Endodermal cell (in vitro differentiated cells): ENCODE results near the gene TNFSF8. TPM values are rescaled to one million over a fixed set of nuclear protein-coding genes. Genes with fewer than 3 reads are reported as not detected.

Source experiments
- DNase-seq: peaks from one replicate; pipeline ENCODE4 v3.0.0-alpha.2; 2017
- H3K27ac ChIP-seq: 2 replicates; pipeline ENCODE4 v1.5.1; 2013; ENCODE audit warnings: mild to moderate bottlenecking, low read depth, low read length, moderate library complexity
- H3K27me3 ChIP-seq: 2 replicates; pipeline ENCODE4 v1.6.1; 2013; ENCODE audit warnings: mild to moderate bottlenecking, low read length, moderate library complexity; ENCODE audit not compliant: insufficient read depth, control insufficient read depth, poor library complexity, severe bottlenecking
- H3K36me3 ChIP-seq: 2 replicates; pipeline ENCODE4 v1.7.0; 2013; ENCODE audit warnings: mild to moderate bottlenecking, low read length, moderate library complexity; ENCODE audit not compliant: control insufficient read depth, insufficient read depth
- H3K4me1 ChIP-seq: one replicate; pipeline ENCODE4 v1.7.0; 2013; ENCODE audit warnings: low read length; ENCODE audit not compliant: control insufficient read depth, insufficient read depth
- H3K4me3 ChIP-seq: 2 replicates; pipeline ENCODE4 v1.5.1; 2013; ENCODE audit warnings: mild to moderate bottlenecking, low read length, moderate library complexity
- H3K9ac ChIP-seq: 2 replicates; pipeline ENCODE4 v1.6.1; 2013; ENCODE audit warnings: mild to moderate bottlenecking, low read length, moderate library complexity; ENCODE audit not compliant: poor library complexity, severe bottlenecking; ENCODE audit errors: extremely low read depth
- H3K9me3 ChIP-seq: 2 replicates; pipeline ENCODE4 v1.6.1; 2013; ENCODE audit warnings: mild to moderate bottlenecking, low read length, moderate library complexity; ENCODE audit not compliant: control insufficient read depth
- H3K27ac Mint-ChIP-seq: 2 replicates; pipeline ENCODE4 v1.8.0; 2020; ENCODE audit warnings: mixed read lengths
- H3K27me3 Mint-ChIP-seq: 2 replicates; pipeline ENCODE4 v1.8.0; 2021; ENCODE audit warnings: mild to moderate bottlenecking, mixed read lengths; ENCODE audit not compliant: insufficient read depth
- H3K36me3 Mint-ChIP-seq: 2 replicates; pipeline ENCODE4 v1.8.0; 2020; ENCODE audit warnings: low read depth, mixed read lengths
- H3K4me1 Mint-ChIP-seq: 2 replicates; pipeline ENCODE4 v1.8.0; 2020; ENCODE audit warnings: mixed read lengths
- H3K4me3 Mint-ChIP-seq: 2 replicates; pipeline ENCODE4 v1.8.0; 2020; ENCODE audit warnings: mild to moderate bottlenecking, moderate library complexity, mixed read lengths
- H3K9me3 Mint-ChIP-seq: 2 replicates; pipeline ENCODE4 v1.8.0; 2020; ENCODE audit warnings: mild to moderate bottlenecking, mixed read lengths
- CTCF ChIP-seq: fragments of 200-600 bp; sonication (generic); conservative IDR thresholded peaks from 2 replicates; pipeline ENCODE4 v1.5.0; 2021; ENCODE audit warnings: antibody characterized with exemption, mild to moderate bottlenecking
- WGBS, 2 experiments: methylation state at CpG; one replicate each; pipeline versions ENCODE4 v1.1.5 to v1.1.7; 2013; ENCODE audit warnings: missing lambda C conversion rate in 2 of 2, mixed read lengths in 1 of 2; ENCODE audit not compliant: insufficient coverage in 1 of 2, insufficient read length in 1 of 2; 5-methylcytosine and 5-hydroxymethylcytosine counted together
- total RNA-seq, 2 donors: library from RNA; stranded (reverse); fragmentation: NEBNext Ultra II Directional in 1 of 2; extraction: Animal tissue kit (Norgen Biotek cat#: 25700) in 1 of 2; gene quantifications; 2 replicates in 1 of 2; 3 replicates in 1 of 2; pipeline ENCODE4 v1.2.1, GENCODE V29; 2021

Gene TNFSF8
- total RNA-seq, 2 donors from 2014 or later = not detected

- no peak for TF ChIP-seq CTCF
- Histone ChIP-seq H3K27me3 (peaks cover 7% of the 10 kb centered on the region), H3K9me3 (no peaks in the 10 kb centered on the region), H3K4me1 (peaks cover 18% of the 10 kb centered on the region), H3K9ac (no peak overlapping the region), H3K36me3 (no peaks in the 10 kb centered on the region), H3K4me3 (no peak overlapping the region), H3K27ac (no peak overlapping the region)
- Mint-ChIP-seq H3K27ac (no peak overlapping the region), H3K4me3 (no peak overlapping the region), H3K27me3 (peaks cover 61% of the 10 kb centered on the region), H3K9me3 (no peaks in the 10 kb centered on the region), H3K4me1 (peaks cover 35% of the 10 kb centered on the region), H3K36me3 (no peaks in the 10 kb centered on the region)
- 67 to 75% methylated on average over 3 to 5 of the region's 5 CpGs for WGBS, 2 experiments
- DNase-seq = no peak
Measured at GRCh38 chr9:114913217-114913616, 17.2 kb downstream of the TNFSF8 start.

GRCh38 chr9:114911167-114911821, 19.1 kb downstream of the TNFSF8 start:
- Mint-ChIP-seq H3K4me3 (no peak overlapping the region), H3K4me1 (peaks cover 48% of the 10 kb centered on the region), H3K27ac (no peak overlapping the region)

GRCh38 chr9:114910541-114910940, 19.9 kb downstream of the TNFSF8 start:
- 97 to 98% methylated on average over 4 of the region's 4 CpGs for WGBS, 2 experiments
- Mint-ChIP-seq H3K4me1 (peaks cover 48% of the 10 kb centered on the region), H3K4me3 (no peak overlapping the region)

More at GRCh38 chr9:114911167-114911821, 19.1 kb downstream of the TNFSF8 start:
- Mint-ChIP-seq H3K36me3 (no peaks in the 10 kb centered on the region), H3K9me3 (no peaks in the 10 kb centered on the region), H3K27me3 (peaks cover 41% of the 10 kb centered on the region)
- Histone ChIP-seq H3K27ac (no peak overlapping the region), H3K4me1 (peaks cover 30% of the 10 kb centered on the region), H3K9me3 (no peaks in the 10 kb centered on the region), H3K4me3 (no peak overlapping the region), H3K36me3 (no peaks in the 10 kb centered on the region), H3K9ac (no peak overlapping the region), H3K27me3 (peaks cover under 1% of the 10 kb centered on the region)
- peak; percentile 90 for TF ChIP-seq CTCF
- 48 to 89% methylated on average over 1 to 2 of the region's 2 CpGs for WGBS, 2 experiments
- peak; percentile 64 for DNase-seq

More at GRCh38 chr9:114910541-114910940, 19.9 kb downstream of the TNFSF8 start:
- Mint-ChIP-seq H3K27ac (no peak overlapping the region), H3K9me3 (no peaks in the 10 kb centered on the region), H3K36me3 (no peaks in the 10 kb centered on the region), H3K27me3 (peaks cover 35% of the 10 kb centered on the region)
- Histone ChIP-seq H3K4me3 (no peak overlapping the region), H3K27ac (no peak overlapping the region), H3K9me3 (no peaks in the 10 kb centered on the region), H3K4me1 (peaks cover 30% of the 10 kb centered on the region), H3K27me3 (no peaks in the 10 kb centered on the region), H3K9ac (no peak overlapping the region), H3K36me3 (no peaks in the 10 kb centered on the region)
- no peak for TF ChIP-seq CTCF
- DNase-seq = no peak
